H1 (cell line): ENCODE data around the gene PTDSS2. TPM values are rescaled to one million over a fixed set of nuclear protein-coding genes. Genes with fewer than 3 reads are reported as not detected.

Experiments used
- CTCF ChIA-PET: fragments of 300-600 bp; sonication (Branson Sonifier 250); formaldehyde crosslinking; loops from one replicate; lab custom pipeline; 2021; ENCODE audit not compliant: partially characterized antibody; lab: Charles Lee
- POLR2A ChIA-PET: fragments of 300-600 bp; sonication (Branson Sonifier 250); formaldehyde crosslinking; loops from one replicate; lab custom pipeline; 2021; ENCODE audit warnings: inconsistent platforms; ENCODE audit not compliant: partially characterized antibody; lab: Charles Lee
- DNase-seq, 2 experiments: peaks; one replicate each; pipeline versions ENCODE4 v3.0.0 to v3.0.0-alpha.2; 2010 to 2022; ENCODE audit warnings: low spot score in 2 of 2, low read depth in 1 of 2, mixed read lengths in 1 of 2
- FAIRE-seq: peaks from 2 replicates; lab custom pipeline; 2011; peaks lifted over from hg19 to GRCh38; lab: Jason Lieb, UNC
- H2AFZ ChIP-seq: 2 replicates; pipeline ENCODE4 v1.8.1; 2012; ENCODE audit warnings: low read length, inconsistent platforms
- H2AK5ac ChIP-seq: 2 replicates; pipeline ENCODE4 v1.6.1; 2013; ENCODE audit warnings: low read depth, low read length
- H2BK120ac ChIP-seq: replicated peaks from 2 replicates; pipeline ENCODE3; 2013; ENCODE audit warnings: low read depth, low read length, inconsistent platforms
- H2BK12ac ChIP-seq: 2 replicates; pipeline ENCODE4 v1.6.1; 2013; ENCODE audit warnings: low read depth, low read length
- H2BK15ac ChIP-seq: 2 replicates; pipeline ENCODE4 v1.6.1; 2013; ENCODE audit warnings: low read length
- H2BK20ac ChIP-seq: 2 replicates; pipeline ENCODE4 v1.6.1; 2013; ENCODE audit warnings: low read length
- H2BK5ac ChIP-seq: 2 replicates; pipeline ENCODE4 v1.6.1; 2013; ENCODE audit warnings: low read depth, low read length
- H3K14ac ChIP-seq: 2 replicates; pipeline ENCODE4 v1.6.1; 2013; ENCODE audit warnings: inconsistent platforms; ENCODE audit not compliant: insufficient read length
- H3K18ac ChIP-seq: 2 replicates; pipeline ENCODE4 v1.6.1; 2013; ENCODE audit warnings: low read length; ENCODE audit errors: extremely low read depth
- H3K23ac ChIP-seq: 2 replicates; pipeline ENCODE4 v1.6.1; 2013; ENCODE audit warnings: inconsistent platforms; ENCODE audit not compliant: insufficient read length
- H3K23me2 ChIP-seq: 2 replicates; pipeline ENCODE4 v1.6.1; 2013; ENCODE audit warnings: low read depth, low read length
- H3K27ac ChIP-seq: 2 replicates; pipeline ENCODE4 v1.6.1; 2011; ENCODE audit warnings: low read depth, low read length, inconsistent platforms
- H3K27me3 ChIP-seq, 4 experiments: replicated peaks in 1 of 4; 1 replicate in 1 of 4; 2 replicates in 3 of 4; pipeline versions ENCODE4 v1.6.1 to v1.8.1; 2011 to 2013; ENCODE audit warnings: low read length in 3 of 4, mild to moderate bottlenecking in 3 of 4, inconsistent platforms in 2 of 4, mixed read lengths in 2 of 4, moderate library complexity in 1 of 4; ENCODE audit not compliant: control insufficient read depth in 3 of 4, insufficient read depth in 3 of 4; ENCODE audit errors: extremely low read depth in 1 of 4
- H3K36me3 ChIP-seq, 4 experiments: 2 replicates each; pipeline versions ENCODE4 v1.6.1 to v1.8.1; 2011 to 2013; ENCODE audit warnings: mild to moderate bottlenecking in 4 of 4, low read length in 3 of 4, moderate library complexity in 2 of 4, control low read depth in 1 of 4, inconsistent platforms in 1 of 4; ENCODE audit not compliant: insufficient read depth in 4 of 4, control insufficient read depth in 2 of 4
- H3K4ac ChIP-seq: replicated peaks from 2 replicates; pipeline ENCODE3; 2013; ENCODE audit warnings: low read length, low read depth, mixed read lengths, inconsistent platforms; ENCODE audit not compliant: insufficient read length
- H3K4me1 ChIP-seq, 4 experiments: replicated peaks in 1 of 4; 1 replicate in 1 of 4; 2 replicates in 3 of 4; pipeline versions ENCODE4 v1.6.1 to v1.8.1; 2011 to 2013; ENCODE audit warnings: low read length in 3 of 4, inconsistent platforms in 2 of 4, mixed read lengths in 1 of 4; ENCODE audit not compliant: insufficient read depth in 4 of 4, control insufficient read depth in 3 of 4
- H3K4me2 ChIP-seq, 2 experiments: 2 replicates each; pipeline versions ENCODE4 v1.6.1 to v1.8.1; 2011 to 2013; ENCODE audit warnings: low read depth in 2 of 2, low read length in 2 of 2, control low read depth in 1 of 2, inconsistent platforms in 1 of 2, mild to moderate bottlenecking in 1 of 2; ENCODE audit not compliant: insufficient read depth in 1 of 2
- H3K4me3 ChIP-seq, 4 experiments: fragments of 200-600, 300-600 bp in 1 of 4; sonication (generic), shearing (Covaris generic), sonication (Bioruptor Twin) in 1 of 4; 2 replicates each; pipeline versions ENCODE4 v1.5.1 to v1.8.1; 2011 to 2016; ENCODE audit warnings: low read length in 4 of 4, low read depth in 3 of 4, control low read depth in 2 of 4, inconsistent platforms in 2 of 4, mild to moderate bottlenecking in 2 of 4, mixed read lengths in 1 of 4, moderate library complexity in 1 of 4; ENCODE audit not compliant: insufficient read depth in 2 of 4; ENCODE audit errors: extremely low read depth in 1 of 4
- H3K56ac ChIP-seq: replicated peaks from 2 replicates; pipeline ENCODE3; 2013; ENCODE audit warnings: low read depth, mild to moderate bottlenecking, mixed read lengths, low read length, inconsistent platforms; ENCODE audit not compliant: insufficient read length
- H3K79me1 ChIP-seq: 2 replicates; pipeline ENCODE4 v1.6.1; 2013; ENCODE audit warnings: low read depth, low read length, control low read depth
- H3K79me2 ChIP-seq, 2 experiments: 2 replicates each; pipeline versions ENCODE4 v1.6.1 to v1.8.1; 2012 to 2013; ENCODE audit warnings: low read length in 2 of 2, mild to moderate bottlenecking in 2 of 2, inconsistent platforms in 1 of 2; ENCODE audit not compliant: insufficient read depth in 2 of 2, control insufficient read depth in 1 of 2
- H3K9ac ChIP-seq, 4 experiments: replicated peaks in 1 of 4; 1 replicate in 1 of 4; 2 replicates in 3 of 4; pipeline versions ENCODE4 v1.6.1 to v1.8.1; 2011 to 2013; ENCODE audit warnings: low read depth in 3 of 4, low read length in 3 of 4, control low read depth in 2 of 4, mild to moderate bottlenecking in 2 of 4, moderate library complexity in 2 of 4, inconsistent platforms in 1 of 4; ENCODE audit errors: extremely low read depth in 1 of 4
- H3K9me3 ChIP-seq, 2 experiments: 2 replicates each; pipeline versions ENCODE4 v1.6.1 to v1.8.1; 2012 to 2013; ENCODE audit warnings: mild to moderate bottlenecking in 2 of 2, moderate library complexity in 2 of 2, control low read depth in 1 of 2, inconsistent platforms in 1 of 2, low read depth in 1 of 2, low read length in 1 of 2, mixed read lengths in 1 of 2; ENCODE audit not compliant: insufficient read depth in 2 of 2
- H4K20me1 ChIP-seq, 2 experiments: replicated peaks in 1 of 2; 2 replicates each; pipeline versions ENCODE3 to v1.8.1; 2011 to 2013; ENCODE audit warnings: inconsistent platforms in 2 of 2, low read length in 2 of 2, mild to moderate bottlenecking in 1 of 2; ENCODE audit not compliant: insufficient read depth in 2 of 2, control insufficient read depth in 1 of 2
- H4K5ac ChIP-seq: 2 replicates; pipeline ENCODE4 v1.6.1; 2013; ENCODE audit warnings: low read length, low read depth, mixed read lengths, inconsistent platforms; ENCODE audit not compliant: insufficient read length
- H4K8ac ChIP-seq: 2 replicates; pipeline ENCODE4 v1.8.0; 2013; ENCODE audit warnings: mild to moderate bottlenecking, moderate library complexity, low read length, inconsistent platforms; ENCODE audit not compliant: insufficient read depth; ENCODE audit errors: extremely low read depth
- H4K91ac ChIP-seq: replicated peaks from 2 replicates; pipeline ENCODE3; 2013; ENCODE audit warnings: low read length, mixed read lengths, inconsistent platforms; ENCODE audit not compliant: insufficient read length
- CTCF ChIP-seq, 3 experiments: IDR thresholded peaks; 1 replicate in 2 of 3; 2 replicates in 1 of 3; pipeline versions ENCODE4 v1.5.1 to v1.6.1; 2011; ENCODE audit warnings: low read length in 3 of 3, mild to moderate bottlenecking in 3 of 3, inconsistent platforms in 2 of 3, low read depth in 1 of 3, moderate library complexity in 1 of 3; ENCODE audit not compliant: insufficient read depth in 1 of 3; ENCODE audit errors: control extremely low read depth in 1 of 3
- GABPA ChIP-seq: IDR thresholded peaks from 2 replicates; pipeline ENCODE4 v1.6.1; 2011; ENCODE audit warnings: mild to moderate bottlenecking, low read length, moderate library complexity, borderline replicate concordance; ENCODE audit not compliant: insufficient read depth
- KDM1A ChIP-seq: fragments of 200-600, 300-600 bp; sonication (generic); IDR thresholded peaks from 2 replicates; pipeline ENCODE4 v1.7.1; 2016; ENCODE audit warnings: mild to moderate bottlenecking, low read length, borderline replicate concordance
- KDM4A ChIP-seq: IDR thresholded peaks from one replicate; pipeline ENCODE4 v1.7.1; 2012; ENCODE audit warnings: low read depth, mild to moderate bottlenecking, moderate library complexity, low read length, inconsistent platforms; ENCODE audit not compliant: severe bottlenecking
- NANOG ChIP-seq: IDR thresholded peaks from 2 replicates; pipeline ENCODE4 v1.6.1; 2011; ENCODE audit warnings: low read length, low read depth, mild to moderate bottlenecking, inconsistent platforms; ENCODE audit not compliant: insufficient read depth, poor library complexity, severe bottlenecking
- RFX5 ChIP-seq: IDR thresholded peaks from 2 replicates; pipeline ENCODE4 v1.6.1; 2011; ENCODE audit warnings: low read depth, low read length, improper control_type of control experiment, borderline replicate concordance
- SP4 ChIP-seq: IDR thresholded peaks from 2 replicates; pipeline ENCODE4 v1.6.1; 2012; ENCODE audit warnings: low read length, inconsistent platforms
- SUZ12 ChIP-seq: fragments of 200-600 bp; sonication (generic); IDR thresholded peaks from 2 replicates; pipeline ENCODE4 v1.6.1; 2012; ENCODE audit warnings: mild to moderate bottlenecking, inconsistent platforms, low read length, moderate library complexity, mixed read lengths
- TBP ChIP-seq: IDR thresholded peaks from 2 replicates; pipeline ENCODE4 v1.6.1; 2011; ENCODE audit warnings: low read depth, low read length, improper control_type of control experiment
- WGBS, 2 experiments: shearing (Covaris generic) in 1 of 2; methylation state at CpG; one replicate each; pipeline versions ENCODE4 v1.1.6 to v1.1.7; 2013 to 2015; ENCODE audit warnings: low lambda C conversion rate in 2 of 2, mixed read lengths in 2 of 2, inconsistent platforms in 1 of 2, low coverage in 1 of 2, missing lambda C conversion rate in 1 of 2; ENCODE audit not compliant: insufficient replicate concordance in 2 of 2, insufficient coverage in 1 of 2, insufficient read length in 1 of 2; ENCODE audit errors: extremely low coverage in 1 of 2, missing lambda C conversion rate in 1 of 2; 5-methylcytosine and 5-hydroxymethylcytosine counted together
- polyA plus RNA-seq, 7 experiments: library from polyadenylated mRNA; depleted of rRNA in 3 of 7; stranded (reverse) in 5 of 7; unstranded in 2 of 7; fragments of >200 nt in 5 of 7; fragments of 200-250 nt in 2 of 7; gene quantifications; 1 replicate in 5 of 7; 2 replicates in 1 of 7; 4 replicates in 1 of 7; pipeline versions ENCODE4 v1.2.1 to v1.2.3, GENCODE V29; 2011 to 2013; ENCODE audit warnings: missing spikeins in 2 of 7, mixed read lengths in 2 of 7
- total RNA-seq: library from RNA; stranded (reverse); fragmentation: NEBNext Ultra II Directional; extraction: Animal tissue kit (Norgen Biotek cat#: 25700); gene quantifications from 2 replicates; pipeline ENCODE4 v1.2.1, GENCODE V29; 2021

Gene PTDSS2
- total and polyA plus RNA-seq, 2 of the 8 experiments (the other 6 are each of a cell fraction or from before 2014, with no cell fraction given), result 48.7 to 68.2 TPM

GRCh38 chr11:404551-405264 is 45.4 kb upstream of the PTDSS2 start:
- Histone ChIP-seq H2BK120ac (no peak overlapping the region), H3K4ac (no peak overlapping the region), H3K23ac (no peak overlapping the region), H2BK5ac (no peak overlapping the region), H3K4me1 (peaks cover 0 to 11% (median 6%) of the 10 kb centered on the region in 4 experiments; a peak in 4 of 7 replicates), H3K4me3 (no peak overlapping the region), H4K20me1 (peaks cover 5 to 13% of the 10 kb centered on the region in 2 experiments), H3K79me1 (peaks cover 2% of the 10 kb centered on the region; the same call in 1 of the 2 replicates), H3K27me3 (peaks cover 0 to 5% (median 0%) of the 10 kb centered on the region in 4 experiments; a peak in 2 of 7 replicates), H2BK12ac (no peak overlapping the region), H3K4me2 (no peak overlapping the region), H3K18ac (no peak overlapping the region), H4K8ac (peak overlapping the region; percentile 2; the same call in 1 of the 2 replicates), H3K14ac (no peak overlapping the region), H2AFZ (no peak overlapping the region), H3K36me3 (peaks cover 0 to 8% (median 0%) of the 10 kb centered on the region in 4 experiments; a peak in 2 of 8 replicates), H3K9ac (no peak overlapping the region), H2AK5ac (no peak overlapping the region), H3K23me2 (peaks cover 3% of the 10 kb centered on the region; the same call in 1 of the 2 replicates), H3K79me2 (no peaks in the 10 kb centered on the region), H4K5ac (no peak overlapping the region), H4K91ac (no peak overlapping the region), H2BK20ac (no peak overlapping the region), H3K27ac (no peak overlapping the region), H2BK15ac (no peak overlapping the region), H3K56ac (no peak overlapping the region), H3K9me3 (peaks cover 0 to 5% of the 10 kb centered on the region in 2 experiments; a peak in 1 of 4 replicates)
- 92% methylated on average over 13 of the region's 14 CpGs; no CpG with 5 or more reads in 1 of the 2 experiments for WGBS, 2 experiments
- DNase-seq (peak in 1 of 2 experiments; percentile 41), FAIRE-seq (no peak)
- POLR2A ChIA-PET, result interaction anchor here (0.9 to 5.9 kb wide), 13 partner anchors 8 to 101 kb away, joined by 3 to 41 read pairs (median 4); partner anchors contain the start of genes B4GALNT4, PKP3 and SIGIRR
- CTCF ChIA-PET, result interaction anchor here (0.6 to 1.9 kb wide), 9 partner anchors 8 to 154 kb away, joined by 3 to 11 read pairs (median 4); partner anchors contain the start of genes PTDSS2 and SIGIRR
- no peak for TF ChIP-seq TBP
- TF ChIP-seq NANOG, result no peak
- TF ChIP-seq SP4, result no peak
- no peak for TF ChIP-seq KDM1A
- TF ChIP-seq CTCF (IDR thresholded peaks at IDR 0.05; ENCODE audit: control extremely low read depth in 1 of 3, insufficient read depth in 1 of 3, low read depth in 1 of 3, low read length in 3 of 3), result no peak
- no peak for TF ChIP-seq GABPA
- no peak for TF ChIP-seq SUZ12
- TF ChIP-seq RFX5, result no peak
- TF ChIP-seq KDM4A, result no peak
